ENCODE measurements around the gene FAM184A. TPM values are rescaled to one million over a fixed set of nuclear protein-coding genes. Genes with fewer than 3 reads are reported as not detected.

FAM184A gene
- total and polyA plus RNA-seq, 10 of the 15 experiments (the other 5 are each of a cell fraction or from before 2014, with no cell fraction given) = 0.15 to 0.23 TPM; not detected in 8

- no peak for TF ChIP-seq BMI1 (IDR thresholded peaks at IDR 0.05; ENCODE audit: borderline replicate concordance)
Measured at GRCh38 chr6:119006974-119007373, 71.5 kb downstream of the FAM184A start (continued).

- ChIA-PET POLR2A (interaction anchor here (0.8 kb wide), 1 partner anchor 256 kb away, joined by 3 read pairs; no protein-coding TSS in a partner anchor), SMC1A (ENCODE audit: uncharacterized antibody, unreplicated experiment) (no interaction called here), CTCF (no interaction called here), RAD21 (ENCODE audit: unreplicated experiment) (no interaction called here)
- Histone ChIP-seq H3K4me2 (ENCODE audit: control insufficient read depth, insufficient read depth) (no peak overlapping the region), H3K4me1 (ENCODE audit: control insufficient read depth, insufficient read depth, low read length) (no peaks in the 10 kb centered on the region), H4K20me1 (ENCODE audit: control insufficient read depth, insufficient read depth) (no peaks in the 10 kb centered on the region), H3K9me3 (replicated peaks; ENCODE audit: control insufficient read depth, insufficient read depth, low read length) (no peaks in the 10 kb centered on the region), H2AFZ (ENCODE audit: control insufficient read depth, low read depth, low read length) (no peak overlapping the region), H3K79me2 (ENCODE audit: control insufficient read depth, insufficient read depth, low read length) (no peaks in the 10 kb centered on the region), H3K4me3 (no peak overlapping the region), H3K27ac (ENCODE audit: control insufficient read depth, insufficient read depth) (no peak overlapping the region), H3K9ac (ENCODE audit: control insufficient read depth, insufficient read depth, low read length) (no peak overlapping the region), H3K27me3 (replicated peaks in 1 of 2; ENCODE audit: control insufficient read depth in 2 of 2, insufficient read depth in 2 of 2, low read length in 1 of 2) (no peaks in the 10 kb centered on the region; a peak in 1 of 4 replicates), H3K36me3 (ENCODE audit: control insufficient read depth in 2 of 2, insufficient read depth in 2 of 2, low read length in 1 of 2) (no peaks in the 10 kb centered on the region)
- intact Hi-C loops (cut with micrococcal nuclease; ENCODE audit: unreplicated experiment) (no loop called here), in situ Hi-C loops (cut with MboI) (no loop called here)
- FAIRE-seq = no peak
- no peak for ATAC-seq
- 88% methylated on average over 1 of the region's 1 CpG for WGBS (ENCODE audit: insufficient coverage, insufficient replicate concordance, low lambda C conversion rate, missing lambda C conversion rate)
- no TSS peak for BruUV-seq (replicated peaks)
- DNase-seq (ENCODE audit: low read depth, low spot score) = no peak
- TF ChIP-seq USF2 (IDR thresholded peaks at IDR 0.05; ENCODE audit: borderline replicate concordance, low read depth, low read length) (no peak), RBBP5 (conservative IDR thresholded peaks at IDR 0.05) (no peak), SREBF1 (IDR thresholded peaks at IDR 0.05; ENCODE audit: low read length) (no peak), TCF7 (IDR thresholded peaks at IDR 0.05; ENCODE audit: borderline replicate concordance) (no peak), ZNF24 (IDR thresholded peaks at IDR 0.05) (no peak), IKZF2 (IDR thresholded peaks at IDR 0.05) (no peak), POLR2A (IDR thresholded peaks at IDR 0.05; ENCODE audit: low read depth, low read length) (no peak), ATF2 (IDR thresholded peaks at IDR 0.05; ENCODE audit: low read length) (no peak), BMI1 (IDR thresholded peaks at IDR 0.05; ENCODE audit: borderline replicate concordance) (no peak), MXI1 (IDR thresholded peaks at IDR 0.05; ENCODE audit: low read depth, low read length) (no peak), TAF1 (IDR thresholded peaks at IDR 0.05; ENCODE audit: borderline replicate concordance, low read depth, low read length) (no peak), SMAD1 (IDR thresholded peaks at IDR 0.05; ENCODE audit: low read depth, partially characterized antibody) (no peak), PBX3 (IDR thresholded peaks at IDR 0.05; ENCODE audit: insufficient replicate concordance, low read depth, low read length) (no peak), SIX5 (IDR thresholded peaks at IDR 0.05; ENCODE audit: low read depth, low read length, severe bottlenecking) (no peak), SIN3A (IDR thresholded peaks at IDR 0.05; ENCODE audit: low read depth, low read length) (no peak), CBX3 (IDR thresholded peaks at IDR 0.05; ENCODE audit: borderline replicate concordance, low read depth) (no peak), ZNF592 (IDR thresholded peaks at IDR 0.05) (no peak)
Measured at GRCh38 chr6:119002069-119002468, 76.4 kb downstream of the FAM184A start.

Measured in GM12878 (cell line).